ENCODE results near the gene BATF.

The BATF gene

GRCh38 chr14:75501080-75501479 is 21.2 kb upstream of the BATF start:
- no peak for DNase-seq

GRCh38 chr14:75504411-75504810 is 17.9 kb upstream of the BATF start:
- no peak for DNase-seq

- DNase-seq: no peak
These were observed 15.3 kb upstream of the BATF start for GRCh38 chr14:75506930-75507329.

- DNase-seq: no peak
These were observed 11.7 kb upstream of the BATF start for GRCh38 chr14:75510547-75510946.

GRCh38 chr14:75511201-75511600 is 11.1 kb upstream of the BATF start:
- no peak for DNase-seq

GRCh38 chr14:75513911-75514672 is 8.2 kb upstream of the BATF start:
- DNase-seq: no peak

- DNase-seq: no peak
These were observed 7.3 kb upstream of the BATF start for GRCh38 chr14:75514673-75515628.

GRCh38 chr14:75515629-75515996 is 6.7 kb upstream of the BATF start:
- DNase-seq: peak; percentile 19

- DNase-seq: no peak
These were observed 3.6 kb upstream of the BATF start for GRCh38 chr14:75518625-75519024.

- DNase-seq: no peak
These were observed 2.9 kb upstream of the BATF start for GRCh38 chr14:75519394-75519793.

- DNase-seq: no peak
These were observed 2.2 kb upstream of the BATF start for GRCh38 chr14:75519826-75520728.

- no peak for DNase-seq
These were observed 1.4 kb upstream of the BATF start for GRCh38 chr14:75520852-75521251.

GRCh38 chr14:75521415-75522199 is 662 bp upstream of the BATF start:
- DNase-seq: no peak

- no peak for DNase-seq
These were observed 682 bp downstream of the BATF start for GRCh38 chr14:75522983-75523318.

- no peak for DNase-seq
These were observed 1.5 kb downstream of the BATF start for GRCh38 chr14:75523771-75524171.

GRCh38 chr14:75525969-75526368 is 3.7 kb downstream of the BATF start:
- DNase-seq: no peak

- DNase-seq: no peak
These were observed 5.3 kb downstream of the BATF start for GRCh38 chr14:75527449-75528163.

- DNase-seq: no peak
These were observed 9.0 kb downstream of the BATF start for GRCh38 chr14:75531256-75531655.

GRCh38 chr14:75531660-75532317 is 9.5 kb downstream of the BATF start:
- DNase-seq: peak; percentile 3

GRCh38 chr14:75533791-75534555 is 11.7 kb downstream of the BATF start:
- no peak for DNase-seq
